Mesenchymal stem cell (in vitro differentiated cells and primary cell): ENCODE data around the gene EMILIN3.

Experiments used
- DNase-seq: peaks from one replicate; pipeline ENCODE4 v3.0.0-alpha.2; 2013
- H2AFZ ChIP-seq: one replicate; pipeline ENCODE4 v1.6.1; 2013; ENCODE audit warnings: low read depth, mild to moderate bottlenecking, control low read depth, inconsistent platforms, low read length, moderate library complexity
- H2AK5ac ChIP-seq: 2 replicates; pipeline ENCODE4 v1.6.1; 2013; ENCODE audit warnings: low read length, moderate library complexity, mild to moderate bottlenecking, inconsistent platforms; ENCODE audit not compliant: severe bottlenecking
- H2BK120ac ChIP-seq: one replicate; pipeline ENCODE4 v1.6.1; 2013; ENCODE audit warnings: low read depth, mild to moderate bottlenecking, inconsistent platforms, low read length, moderate library complexity
- H2BK12ac ChIP-seq, 2 experiments: one replicate each; pipeline ENCODE4 v1.6.1; 2013; ENCODE audit warnings: inconsistent platforms in 2 of 2, low read length in 2 of 2, mild to moderate bottlenecking in 2 of 2, moderate library complexity in 2 of 2, control low read depth in 1 of 2
- H2BK15ac ChIP-seq: one replicate; pipeline ENCODE4 v1.6.1; 2013; ENCODE audit warnings: mild to moderate bottlenecking, low read depth, inconsistent platforms; ENCODE audit not compliant: poor library complexity, severe bottlenecking
- H2BK5ac ChIP-seq: 2 replicates; pipeline ENCODE4 v1.6.1; 2013; ENCODE audit warnings: low read depth, mild to moderate bottlenecking, low read length, control low read depth, inconsistent platforms; ENCODE audit not compliant: poor library complexity, severe bottlenecking
- H3K14ac ChIP-seq, 2 experiments: one replicate each; pipeline ENCODE4 v1.6.1; 2013; ENCODE audit warnings: inconsistent platforms in 2 of 2, low read length in 2 of 2, control low read depth in 1 of 2, mild to moderate bottlenecking in 1 of 2, moderate library complexity in 1 of 2
- H3K18ac ChIP-seq, 2 experiments: one replicate each; pipeline ENCODE4 v1.6.1; 2013; ENCODE audit warnings: inconsistent platforms in 2 of 2, low read length in 2 of 2, control low read depth in 1 of 2, low read depth in 1 of 2, mild to moderate bottlenecking in 1 of 2
- H3K23ac ChIP-seq, 2 experiments: one replicate each; pipeline ENCODE4 v1.6.1; 2013; ENCODE audit warnings: inconsistent platforms in 2 of 2, low read length in 2 of 2, mild to moderate bottlenecking in 2 of 2, moderate library complexity in 2 of 2, control low read depth in 1 of 2
- H3K27ac ChIP-seq: 2 replicates; pipeline ENCODE4 v1.5.1; 2013; ENCODE audit warnings: mild to moderate bottlenecking, moderate library complexity, low read length, control low read depth, inconsistent platforms; ENCODE audit not compliant: poor library complexity, severe bottlenecking
- H3K27me3 ChIP-seq, 2 experiments: 2 replicates each; pipeline versions ENCODE4 v1.6.1 to v1.7.0; 2013; ENCODE audit warnings: low read length in 2 of 2, mild to moderate bottlenecking in 2 of 2, moderate library complexity in 2 of 2, control low read depth in 1 of 2, inconsistent platforms in 1 of 2; ENCODE audit not compliant: control insufficient read depth in 1 of 2, insufficient read depth in 1 of 2
- H3K36me3 ChIP-seq, 2 experiments: 2 replicates each; pipeline versions ENCODE4 v1.6.1 to v1.7.0; 2013; ENCODE audit warnings: low read length in 2 of 2, control low read depth in 1 of 2, inconsistent platforms in 1 of 2, low read depth in 1 of 2, mild to moderate bottlenecking in 1 of 2; ENCODE audit not compliant: insufficient read depth in 2 of 2, control insufficient read depth in 1 of 2
- H3K4ac ChIP-seq, 2 experiments: one replicate each; pipeline ENCODE4 v1.6.1; 2013; ENCODE audit warnings: inconsistent platforms in 2 of 2, low read length in 2 of 2, mild to moderate bottlenecking in 2 of 2, moderate library complexity in 2 of 2, control low read depth in 1 of 2, low read depth in 1 of 2
- H3K4me1 ChIP-seq: 2 replicates; pipeline ENCODE4 v1.6.1; 2013; ENCODE audit warnings: low read depth, low read length, control low read depth; ENCODE audit not compliant: control insufficient read depth, insufficient read depth
- H3K4me2 ChIP-seq: 2 replicates; pipeline ENCODE4 v1.6.1; 2013; ENCODE audit warnings: low read length, mild to moderate bottlenecking, inconsistent platforms; ENCODE audit not compliant: poor library complexity, severe bottlenecking
- H3K4me3 ChIP-seq, 2 experiments: 2 replicates each; pipeline versions ENCODE4 v1.5.1 to v1.7.0; 2013; ENCODE audit warnings: low read length in 2 of 2, mild to moderate bottlenecking in 2 of 2, control low read depth in 1 of 2, low read depth in 1 of 2; ENCODE audit not compliant: insufficient read depth in 1 of 2
- H3K79me1 ChIP-seq: replicated peaks from 2 replicates; pipeline ENCODE4 v1.6.1; 2013; ENCODE audit warnings: mild to moderate bottlenecking, control low read depth, low read length, inconsistent platforms; ENCODE audit not compliant: poor library complexity, severe bottlenecking
- H3K9ac ChIP-seq: 2 replicates; pipeline ENCODE4 v1.7.0; 2013; ENCODE audit warnings: mild to moderate bottlenecking, low read length, moderate library complexity
- H3K9me3 ChIP-seq: 2 replicates; pipeline ENCODE4 v1.7.0; 2013; ENCODE audit warnings: mild to moderate bottlenecking, low read length; ENCODE audit not compliant: control insufficient read depth
- H4K8ac ChIP-seq: one replicate; pipeline ENCODE4 v1.6.1; 2013; ENCODE audit warnings: inconsistent platforms, mild to moderate bottlenecking, low read length, moderate library complexity
- H4K91ac ChIP-seq: one replicate; pipeline ENCODE4 v1.6.1; 2013; ENCODE audit warnings: mild to moderate bottlenecking, low read length, inconsistent platforms
- WGBS: methylation state at CpG from one replicate; pipeline ENCODE4 v1.1.7; 2013; ENCODE audit warnings: mixed read lengths; 5-methylcytosine and 5-hydroxymethylcytosine counted together

The EMILIN3 gene

GRCh38 chr20:41340327-41341055 is 26.1 kb downstream of the EMILIN3 start, which contains the start of gene LPIN3:
Gene LPIN3 (plus strand): TSS chr20:41340821. CDS start chr20:41345804, 4,983 bp downstream.
- Histone ChIP-seq H3K4me2 (peak within 1 kb of the TSS; percentile 91), H3K14ac (peak within 1 kb of the TSS in 1 of 2 experiments; percentile 66), H2BK15ac (peak within 1 kb of the TSS; percentile 80), H3K4me1 (peaks cover 15% of the 10 kb centered on the region), H2BK5ac (no peak within 1 kb of the TSS), H2BK12ac (peak within 1 kb of the TSS; percentile 0 to 64), H3K9ac (peak within 1 kb of the TSS; percentile 90), H3K18ac (peak within 1 kb of the TSS; percentile 58 to 91), H2AK5ac (peak within 1 kb of the TSS; percentile 78), H2AFZ (no peak within 1 kb of the TSS), H3K23ac (no peak within 1 kb of the TSS), H4K91ac (peak within 1 kb of the TSS; percentile 78), H3K27ac (peak within 1 kb of the TSS; percentile 28), H3K79me1 (peaks cover 27% of the 10 kb centered on the region), H4K8ac (peak within 1 kb of the TSS; percentile 90), H3K9me3 (no peaks in the 10 kb centered on the region), H3K4ac (peak within 1 kb of the TSS in 1 of 2 experiments; percentile 62), H2BK120ac (no peak within 1 kb of the TSS), H3K36me3 (peaks cover 6 to 7% of the 10 kb centered on the region in 2 experiments), H3K4me3 (peak within 1 kb of the TSS; percentile 45 to 87), H3K27me3 (no peaks in the 10 kb centered on the region)
- WGBS = 7% methylated on average over 33 of the region's 33 CpGs
- peak; percentile 84 for DNase-seq

GRCh38 chr20:41339957-41340326 is 26.7 kb downstream of the EMILIN3 start:
- H2AK5ac ChIP-seq = no peak overlapping the region
- H3K36me3 ChIP-seq = peaks cover 5 to 6% of the 10 kb centered on the region in 2 experiments
- H3K4ac ChIP-seq = no peak overlapping the region
- WGBS = 4% methylated on average over 23 of the region's 25 CpGs
- H3K14ac ChIP-seq = no peak overlapping the region
- H2BK5ac ChIP-seq = no peak overlapping the region
- peaks cover 16% of the 10 kb centered on the region for H3K4me1 ChIP-seq
- no peaks in the 10 kb centered on the region for H3K9me3 ChIP-seq
- no peak overlapping the region for H2AFZ ChIP-seq
- H3K18ac ChIP-seq = no peak overlapping the region
- H3K79me1 ChIP-seq = peaks cover 27% of the 10 kb centered on the region
- peak overlapping the region in 1 of 2 experiments; percentile 64 for H2BK12ac ChIP-seq
- no peak overlapping the region for H3K23ac ChIP-seq
- H2BK15ac ChIP-seq = no peak overlapping the region
- peak; percentile 73 for DNase-seq
- no peak overlapping the region for H4K8ac ChIP-seq
- H4K91ac ChIP-seq = no peak overlapping the region
- H3K27me3 ChIP-seq = no peaks in the 10 kb centered on the region
- H3K27ac ChIP-seq = no peak overlapping the region
- no peak overlapping the region for H2BK120ac ChIP-seq
- H3K4me2 ChIP-seq = peak overlapping the region; percentile 91
- peak overlapping the region; percentile 90 for H3K9ac ChIP-seq
- H3K4me3 ChIP-seq = peak overlapping the region in 1 of 2 experiments; percentile 87

- no peaks in the 10 kb centered on the region for H3K27me3 ChIP-seq
- no peak overlapping the region for H4K91ac ChIP-seq
- no peak overlapping the region for H3K23ac ChIP-seq
- H3K79me1 ChIP-seq = peaks cover 6% of the 10 kb centered on the region
- H2BK12ac ChIP-seq = no peak overlapping the region
- H2BK5ac ChIP-seq = no peak overlapping the region
- no peak overlapping the region for H3K14ac ChIP-seq
- DNase-seq = no peak
- H2BK120ac ChIP-seq = no peak overlapping the region
- no peaks in the 10 kb centered on the region for H3K36me3 ChIP-seq
- 91% methylated on average over 4 of the region's 4 CpGs for WGBS
- H3K4ac ChIP-seq = no peak overlapping the region
- no peak overlapping the region for H2AFZ ChIP-seq
- no peak overlapping the region for H3K4me2 ChIP-seq
- H3K18ac ChIP-seq = no peak overlapping the region
- H3K4me1 ChIP-seq = peaks cover 15% of the 10 kb centered on the region
- no peak overlapping the region for H3K9ac ChIP-seq
- H2BK15ac ChIP-seq = no peak overlapping the region
- no peak overlapping the region for H3K4me3 ChIP-seq
- no peaks in the 10 kb centered on the region for H3K9me3 ChIP-seq
- H3K27ac ChIP-seq = no peak overlapping the region
- H4K8ac ChIP-seq = no peak overlapping the region
- H2AK5ac ChIP-seq = peak overlapping the region; percentile 70
Observed at GRCh38 chr20:41336711-41337492, 29.7 kb downstream of the EMILIN3 start.

- Histone ChIP-seq H2BK120ac (no peak overlapping the region), H3K23ac (no peak overlapping the region), H3K4me3 (no peak overlapping the region), H2BK5ac (no peak overlapping the region), H3K27ac (no peak overlapping the region), H4K91ac (no peak overlapping the region), H3K4ac (no peak overlapping the region), H3K14ac (no peak overlapping the region), H3K4me2 (no peak overlapping the region), H3K79me1 (no peaks in the 10 kb centered on the region), H3K4me1 (peaks cover 10% of the 10 kb centered on the region), H2AFZ (no peak overlapping the region), H3K36me3 (no peaks in the 10 kb centered on the region), H2BK15ac (no peak overlapping the region), H4K8ac (no peak overlapping the region), H3K9me3 (no peaks in the 10 kb centered on the region), H2AK5ac (peak overlapping the region; percentile 24), H3K9ac (no peak overlapping the region), H3K27me3 (no peaks in the 10 kb centered on the region), H3K18ac (no peak overlapping the region), H2BK12ac (no peak overlapping the region)
- 83% methylated on average over 1 of the region's 1 CpG for WGBS
- no peak for DNase-seq
Observed at GRCh38 chr20:41335591-41335990, 31.0 kb downstream of the EMILIN3 start.
